Heart right ventricle (tissue), 16 donors: ENCODE measurements around the gene RSPH9. TPM values are rescaled to one million over a fixed set of nuclear protein-coding genes. Genes with fewer than 3 reads are reported as not detected.
"Not testable (repeated sequence)": the region's sequence is repeated elsewhere in the genome, so short reads cannot be mapped to it uniquely, and the experiment has no call there.

ENCODE experiments used
- ATAC-seq, 8 donors: fragments of 200-7000 bp; cut with Tn5 transposase; one replicate each; pipeline ENCODE4 v1.9.1; 2020; ENCODE audit warnings: mild to moderate bottlenecking in 8 of 8, moderate library complexity in 8 of 8, moderate number of reproducible peaks in 1 of 8
- DNase-seq, 2 donors: peaks; one replicate each; pipeline ENCODE4 v3.0.0-alpha.2; 2020
- H3K27ac ChIP-seq, 10 donors: fragments of 200-600 bp; sonication (generic) in 2 of 10; one replicate each; pipeline versions ENCODE4 v1.5.0 to v1.8.0; 2020 to 2022; ENCODE audit warnings: mild to moderate bottlenecking in 3 of 10
- H3K27me3 ChIP-seq, 7 donors: fragments of 200-600 bp; one replicate each; pipeline ENCODE4 v1.8.0; 2021 to 2022; ENCODE audit warnings: mild to moderate bottlenecking in 2 of 7
- H3K36me3 ChIP-seq, 9 donors: fragments of 200-600 bp; sonication (generic) in 1 of 9; one replicate each; pipeline versions ENCODE4 v1.5.0 to v1.8.0; 2020 to 2022; ENCODE audit warnings: mild to moderate bottlenecking in 2 of 9
- H3K4me1 ChIP-seq, 9 donors: fragments of 200-600 bp; sonication (generic) in 1 of 9; one replicate each; pipeline versions ENCODE4 v1.5.0 to v1.8.0; 2020 to 2022; ENCODE audit warnings: mild to moderate bottlenecking in 4 of 9
- H3K4me3 ChIP-seq, 10 donors: fragments of 200-600 bp; sonication (generic) in 2 of 10; one replicate each; pipeline versions ENCODE4 v1.5.0 to v1.8.0; 2020 to 2022; ENCODE audit warnings: mild to moderate bottlenecking in 7 of 10, moderate library complexity in 2 of 10
- H3K9me3 ChIP-seq, 11 donors: fragments of 200-600 bp in 10 of 11; sonication (generic) in 2 of 11; one replicate each; pipeline versions ENCODE4 v1.5.0 to v1.8.0; 2013 to 2022; ENCODE audit warnings: mild to moderate bottlenecking in 2 of 11, control low read depth in 1 of 11, moderate library complexity in 1 of 11
- WGBS, 2 donors: extraction: QIAGEN DNeasy Blood & Tissue Kit; methylation state at CpG; one replicate each; pipeline ENCODE4 v1.1.7; 2013; ENCODE audit warnings: inconsistent platforms in 1 of 2; 5-methylcytosine and 5-hydroxymethylcytosine counted together
- intact Hi-C, 10 donors: fragments of 100-400 bp; cut with DNase I; formaldehyde crosslinking; loops; one replicate each; pipeline versions ENCODE4 v1.11.1 to v1.14.2; 2022
- polyA plus RNA-seq, 2 donors: library from polyadenylated mRNA; stranded (reverse); fragments of 200-250 nt; gene quantifications; one replicate each; pipeline ENCODE4 v1.2.3, GENCODE V29; 2013
- total RNA-seq, 10 donors: library from RNA; stranded (reverse); fragmentation: NEBNext Ultra II Directional in 3 of 10; extraction: Animal tissue kit (Norgen Biotek cat#: 25700) in 3 of 10; gene quantifications; one replicate each; pipeline versions ENCODE4 v1.2.1 to v1.2.4, GENCODE V29; 2021 to 2023
- TF ChIP-seq, protein P1 (sequence below), 9 donors: fragments of 200-600 bp; sonication (generic) in 2 of 9; IDR thresholded peaks; one replicate each; pipeline versions ENCODE4 v1.5.0 to v1.8.0; 2021 to 2022; ENCODE audit warnings: antibody characterized with exemption in 9 of 9, mild to moderate bottlenecking in 5 of 9, moderate library complexity in 1 of 9
- donor health status: Arrhythmogenic right ventricular cardiomyopathy.
- donor health status: ischemic (EF 13 %, LVEDD 7.1; RV severe dilation, severe dysfunction).
- donor health status: healthy with polysubstance abuse.
- donor health status: DM: no; HTN: yes; CAD: no.
- donor health status: DM: no; HTN: no; CAD: no.
- donor health status: ischemic (EF 25% LVEDD 6.9; RV normal size, moderate dysfunction).
- donor health status: ischemic (EF 25% LVEDD 5.7; RV mildly dilated, moderate dysfunction).
- donor health status: healthy.
- donor health status: DM: yes; HTN: yes; CAD: no.
- donor health status: Ischemic cardiomyopathy.
- donor health status: ischemic (EF 35%, LVEDD 5.7; RV mildly dilated, moderate dysfunction).
- donor health status: nonischemic (EF 11% LVEDD 7.7; RV severe dilation, severe dysfunction).
- donor health status: DM: yes; HTN: yes; CAD: no.
- donor health status: PGD.
- donor health status: ischemic (EF 29% LVEDD 5.4; RV normal size, mild dysfunction).
- donor health status: nonischemic (EF 23%, LVEDD 6.1; RV moderate dilation, normal function).

Gene RSPH9
- total and polyA plus RNA-seq, 12 donors, result 0.09 to 0.45 (median 0.13) TPM; not detected in 5

DNA sequence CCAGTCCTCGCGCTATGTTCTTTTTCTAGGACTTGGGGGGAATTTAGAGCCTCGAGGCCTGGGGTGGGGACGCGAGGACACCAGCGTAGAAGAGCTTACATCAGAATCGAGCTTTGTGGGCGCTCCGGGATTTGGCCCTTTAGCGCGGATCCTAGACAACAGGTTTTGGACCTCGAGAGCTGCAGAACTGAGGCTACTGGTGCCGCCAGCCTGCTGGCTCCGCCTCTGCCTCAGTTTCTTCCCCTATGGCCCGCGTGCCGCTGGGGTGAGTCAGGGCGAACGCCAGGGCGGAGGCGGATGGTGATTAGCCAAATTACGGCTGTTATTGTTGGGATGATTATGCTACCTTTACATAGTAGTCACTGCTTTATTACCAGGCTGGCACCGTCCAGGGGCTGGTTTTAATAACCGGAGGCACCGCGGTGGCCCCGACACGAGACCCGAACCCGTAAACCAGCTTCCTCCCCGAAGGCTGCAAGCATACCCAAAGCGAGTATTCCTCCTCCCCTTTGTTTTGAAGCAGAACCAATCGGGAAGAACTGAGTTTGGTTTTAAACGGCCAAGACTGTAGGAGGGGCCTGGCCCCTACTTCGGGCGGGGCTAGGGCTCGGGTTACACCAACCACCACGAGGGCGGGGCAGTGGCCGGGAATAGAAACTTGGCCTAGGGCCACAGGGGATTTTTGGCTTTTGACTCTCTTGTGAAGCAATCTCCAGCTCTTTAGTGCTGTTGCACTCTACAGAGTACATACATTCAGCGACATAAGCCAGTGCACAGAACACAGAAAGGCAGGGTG is 15.1 kb upstream of the RSPH9 start:
- TF ChIP-seq, protein P1, sequence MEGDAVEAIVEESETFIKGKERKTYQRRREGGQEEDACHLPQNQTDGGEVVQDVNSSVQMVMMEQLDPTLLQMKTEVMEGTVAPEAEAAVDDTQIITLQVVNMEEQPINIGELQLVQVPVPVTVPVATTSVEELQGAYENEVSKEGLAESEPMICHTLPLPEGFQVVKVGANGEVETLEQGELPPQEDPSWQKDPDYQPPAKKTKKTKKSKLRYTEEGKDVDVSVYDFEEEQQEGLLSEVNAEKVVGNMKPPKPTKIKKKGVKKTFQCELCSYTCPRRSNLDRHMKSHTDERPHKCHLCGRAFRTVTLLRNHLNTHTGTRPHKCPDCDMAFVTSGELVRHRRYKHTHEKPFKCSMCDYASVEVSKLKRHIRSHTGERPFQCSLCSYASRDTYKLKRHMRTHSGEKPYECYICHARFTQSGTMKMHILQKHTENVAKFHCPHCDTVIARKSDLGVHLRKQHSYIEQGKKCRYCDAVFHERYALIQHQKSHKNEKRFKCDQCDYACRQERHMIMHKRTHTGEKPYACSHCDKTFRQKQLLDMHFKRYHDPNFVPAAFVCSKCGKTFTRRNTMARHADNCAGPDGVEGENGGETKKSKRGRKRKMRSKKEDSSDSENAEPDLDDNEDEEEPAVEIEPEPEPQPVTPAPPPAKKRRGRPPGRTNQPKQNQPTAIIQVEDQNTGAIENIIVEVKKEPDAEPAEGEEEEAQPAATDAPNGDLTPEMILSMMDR (IDR thresholded peaks at IDR 0.05), result no peak
- peak overlapping the region; percentile 94 to 99 (median 98) for H3K27ac ChIP-seq
- peak; percentile 87 to 95 (median 91) for ATAC-seq
- H3K27me3 ChIP-seq, result no peaks in the 10 kb centered on the region
- 0 to 1% methylated on average over 41 of the region's 41 CpGs for WGBS, 2 donors
- no peaks in the 10 kb centered on the region for H3K9me3 ChIP-seq
- H3K4me3 ChIP-seq, result peak overlapping the region; percentile 63 to 98 (median 86)
- intact Hi-C loops, result no loop called here
- peak; percentile 93 to 97 for DNase-seq
- H3K4me1 ChIP-seq, result peaks cover 10 to 39% (median 29%) of the 10 kb centered on the region in 9 donors
- peaks cover 0 to 19% (median 10%) of the 10 kb centered on the region in 9 donors for H3K36me3 ChIP-seq

DNA sequence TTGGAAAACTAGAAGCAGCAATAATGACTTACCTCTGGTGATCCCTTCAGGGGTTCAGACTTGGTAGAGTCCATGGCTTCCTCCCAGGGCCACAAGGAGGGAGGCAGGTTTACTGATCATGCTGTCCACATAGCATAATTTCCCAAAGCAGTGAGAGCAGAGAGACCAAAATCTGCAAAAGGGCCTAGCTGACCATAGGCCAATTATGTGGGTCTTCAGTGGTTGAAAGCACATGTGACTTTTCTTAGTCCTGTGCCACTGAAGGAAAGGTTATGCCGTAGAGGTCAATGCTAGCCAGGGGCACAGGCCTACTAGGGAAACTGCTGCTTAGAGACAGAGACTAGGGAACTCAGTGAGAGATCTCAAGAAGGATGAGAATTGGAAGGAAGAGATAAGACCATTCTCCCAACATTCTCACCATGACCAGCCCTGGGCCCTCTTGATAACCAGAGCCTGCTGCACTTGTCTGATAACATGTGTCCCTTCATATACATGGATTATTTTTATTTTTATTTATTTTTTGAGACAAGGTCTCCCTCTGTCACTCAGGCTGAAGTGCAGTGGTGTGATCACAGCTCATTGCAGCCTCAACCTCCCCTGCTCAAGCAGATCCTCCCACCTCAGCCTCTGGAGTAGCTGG is 13.7 kb upstream of the RSPH9 start:
- ATAC-seq (no peak), DNase-seq (no peak)
- TF ChIP-seq, protein P1 (IDR thresholded peaks at IDR 0.05), result no peak
- no peaks in the 10 kb centered on the region for H3K9me3 ChIP-seq
- whole genome bisulfite sequencing, 2 donors, result 44 to 65% methylated on average over 1 of the region's 1 CpG
- H3K27me3 ChIP-seq, result no peaks in the 10 kb centered on the region
- H3K36me3 ChIP-seq, result peaks cover 0 to 5% (median 0%) of the 10 kb centered on the region in 9 donors
- H3K4me1 ChIP-seq, result peaks cover 10 to 42% (median 33%) of the 10 kb centered on the region in 9 donors
- intact Hi-C loops, result no loop called here
- peak overlapping the region in 7 of 10 donors; percentile 30 to 99 (median 97) for H3K27ac ChIP-seq
- no peak overlapping the region for H3K4me3 ChIP-seq

DNA sequence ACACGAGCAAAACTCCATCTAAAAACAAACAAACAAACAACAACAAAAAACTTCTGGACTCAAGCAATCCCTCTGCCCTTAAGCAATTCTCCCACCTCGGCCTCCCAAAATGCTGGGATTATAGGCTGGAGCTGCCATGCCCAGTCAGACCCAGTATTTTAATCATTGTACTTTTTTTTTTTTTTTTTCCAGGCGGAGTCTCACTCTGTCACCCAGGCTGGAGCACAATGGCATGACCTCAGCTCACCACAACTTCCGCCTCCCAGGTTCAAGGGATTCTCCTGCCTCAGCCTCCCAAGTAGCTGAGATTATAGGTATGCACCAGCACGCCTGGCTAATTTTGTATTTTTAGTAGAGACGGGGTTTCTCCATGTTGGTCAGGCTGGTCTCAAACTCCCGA is 11.8 kb upstream of the RSPH9 start:
- H3K4me3 ChIP-seq, ATAC-seq, H3K27ac ChIP-seq, intact Hi-C loops, H3K9me3 ChIP-seq, H3K27me3 ChIP-seq, DNase-seq: not testable (repeated sequence)
- whole genome bisulfite sequencing, 2 donors, result 94 to 99% methylated on average over 7 of the region's 7 CpGs
- Histone ChIP-seq H3K4me1 (peaks cover 10 to 42% (median 38%) of the 10 kb centered on the region in 9 donors), H3K36me3 (peaks cover 0 to 15% (median 6%) of the 10 kb centered on the region in 9 donors)

DNA sequence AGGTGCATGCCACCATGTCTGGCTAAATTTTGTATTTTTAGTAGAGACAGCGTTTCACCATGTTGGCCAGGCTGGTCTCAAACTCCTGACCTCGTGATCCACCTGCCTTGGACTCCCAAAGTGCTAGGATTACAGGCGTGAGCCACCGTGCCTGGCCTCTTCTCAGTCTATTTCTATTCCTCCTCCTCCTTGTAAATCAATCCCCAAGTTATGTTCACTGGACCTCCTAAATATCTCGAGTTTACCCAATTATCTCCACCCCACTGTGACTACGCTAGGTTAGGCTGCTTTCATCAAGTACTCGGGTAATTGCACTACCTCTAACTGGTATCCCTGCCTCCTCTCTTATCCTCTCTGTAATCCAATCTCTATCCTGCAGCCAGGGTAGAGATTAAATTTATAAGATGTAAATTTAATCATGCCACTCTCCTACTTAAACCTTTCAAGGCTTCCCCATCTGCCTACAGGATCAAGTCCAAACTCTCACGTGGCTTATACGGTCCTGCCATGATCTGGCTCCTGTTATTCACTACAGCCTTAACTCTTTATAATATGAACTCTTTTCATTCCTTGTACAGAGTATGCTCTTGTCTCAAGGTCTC is 10.0 kb upstream of the RSPH9 start:
- Histone ChIP-seq H3K27ac (peak overlapping the region in 8 of 10 donors; percentile 84 to 97 (median 92)), H3K36me3 (peaks cover 0 to 34% (median 12%) of the 10 kb centered on the region in 9 donors), H3K27me3 (no peaks in the 10 kb centered on the region), H3K4me1 (peaks cover 11 to 57% (median 48%) of the 10 kb centered on the region in 9 donors), H3K9me3 (no peaks in the 10 kb centered on the region), H3K4me3 (peak overlapping the region in 4 of 10 donors; percentile 74 to 95 (median 84))
- 72 to 73% methylated on average over 9 of the region's 9 CpGs for WGBS, 2 donors
- intact Hi-C loops, result no loop called here
- TF ChIP-seq, protein P1 (IDR thresholded peaks at IDR 0.05), result no peak
- DNase-seq (no peak), ATAC-seq (no peak)
